K562 (cell line): ENCODE data around the gene PDE4A. TPM values are rescaled to one million over a fixed set of nuclear protein-coding genes. Genes with fewer than 3 reads are reported as not detected.

Experiments
- BCOR ChIP-seq: fragments of 450-650 bp; IDR thresholded peaks from 2 replicates; pipeline ENCODE4 v1.6.1; 2016
- CUX1 ChIP-seq: fragments of 200-800 bp; sonication (Bioruptor generic); IDR thresholded peaks from 2 replicates; pipeline ENCODE4 v1.6.1; 2016; ENCODE audit warnings: missing genetic modification characterization, missing compliant biosample characterization
- DDX20 ChIP-seq: fragments of 450-650 bp; IDR thresholded peaks from 2 replicates; pipeline ENCODE4 v1.6.1; 2016; ENCODE audit warnings: missing genetic modification characterization, low read depth, mild to moderate bottlenecking, missing compliant biosample characterization, moderate library complexity
- DLX4 ChIP-seq: fragments of 250-450 bp; sonication (Bioruptor Pico); IDR thresholded peaks from 2 replicates; pipeline ENCODE4 v1.6.1; 2021; ENCODE audit warnings: mild to moderate bottlenecking
- FOSL1 ChIP-seq: fragments of 200-800 bp; sonication (Bioruptor generic); conservative IDR thresholded peaks from 2 replicates; pipeline ENCODE4 v1.6.1; 2016; ENCODE audit warnings: missing genetic modification characterization, missing compliant biosample characterization
- FOXA1 ChIP-seq: fragments of 450-650 bp; IDR thresholded peaks from 2 replicates; pipeline ENCODE4 v1.6.1; 2016; ENCODE audit warnings: mild to moderate bottlenecking, borderline replicate concordance
- GTF2E2 ChIP-seq: fragments of 200-800 bp; sonication (Bioruptor generic); IDR thresholded peaks from 2 replicates; pipeline ENCODE4 v1.6.1; 2016; ENCODE audit warnings: missing genetic modification characterization, missing compliant biosample characterization
- MAFF ChIP-seq: IDR thresholded peaks from 2 replicates; pipeline ENCODE4 v1.6.1; 2012; ENCODE audit warnings: low read length, improper control_type of control experiment
- NFE2L1 ChIP-seq: fragments of 450-650 bp; IDR thresholded peaks from 2 replicates; pipeline ENCODE4 v1.6.1; 2016; ENCODE audit warnings: missing genetic modification characterization, low read depth, mild to moderate bottlenecking, missing compliant biosample characterization, moderate library complexity, borderline replicate concordance
- NFYB ChIP-seq: IDR thresholded peaks from 2 replicates; pipeline ENCODE4 v1.6.1; 2011; ENCODE audit warnings: mild to moderate bottlenecking, moderate library complexity; ENCODE audit not compliant: insufficient read length; ENCODE audit errors: extremely low read depth
- PRPF4 ChIP-seq: fragments of 200-400 bp; formaldehyde crosslinking; IDR thresholded peaks from one replicate; pipeline ENCODE4 v1.6.1; 2017; ENCODE audit warnings: low read length, low read depth, mild to moderate bottlenecking; ENCODE audit not compliant: insufficient read depth, poor library complexity, severe bottlenecking
- RBFOX2 ChIP-seq: fragments of 200-400 bp; formaldehyde crosslinking; IDR thresholded peaks from 2 replicates; pipeline ENCODE4 v1.6.1; 2017; ENCODE audit warnings: low read depth, mild to moderate bottlenecking, low read length, moderate library complexity
- SP1 ChIP-seq: sonication (generic); formaldehyde crosslinking; IDR thresholded peaks from 2 replicates; pipeline ENCODE4 v1.8.1; 2022; ENCODE audit warnings: mild to moderate bottlenecking, missing genetic modification reagents
- SUPT5H ChIP-seq: fragments of 450-650 bp; IDR thresholded peaks from 2 replicates; pipeline ENCODE4 v1.6.1; 2016
- ZC3H8 ChIP-seq: fragments of 450-650 bp; IDR thresholded peaks from 2 replicates; pipeline ENCODE4 v1.6.1; 2017
- ZNF165 ChIP-seq: fragments of 250-450 bp; sonication (Bioruptor Pico); IDR thresholded peaks from 2 replicates; pipeline ENCODE4 v1.4.0; 2020; ENCODE audit warnings: borderline replicate concordance
- ZNF398 ChIP-seq: fragments of 250-450 bp; sonication (Bioruptor Pico); IDR thresholded peaks from 2 replicates; pipeline ENCODE4 v1.8.0; 2021; ENCODE audit warnings: moderate library complexity, mild to moderate bottlenecking, inconsistent platforms
- ZNF766 ChIP-seq: fragments of 200-800 bp; sonication (Bioruptor generic); conservative IDR thresholded peaks from 2 replicates; pipeline ENCODE4 v1.6.1; 2016; ENCODE audit warnings: missing genetic modification characterization, missing compliant biosample characterization
- polyA plus RNA-seq, 8 experiments: library from polyadenylated mRNA; depleted of rRNA in 4 of 8; stranded (reverse) in 5 of 8; unstranded in 3 of 8; fragments of >200 nt; fragmentation: Nextera tagmentation in 2 of 8; fragmentation: Illumina TruSeq in 1 of 8; extraction: Ambion mirVana in 2 of 8; extraction: Trizol in 1 of 8; gene quantifications; 2 replicates each; pipeline versions ENCODE4 v1.2.1 to v1.2.3, GENCODE V29; 2011 to 2014; ENCODE audit warnings: inconsistent platforms in 1 of 8, missing spikeins in 1 of 8
- total RNA-seq, 7 experiments: library from RNA; depleted of rRNA in 6 of 7; stranded (reverse); fragments of >200 nt in 6 of 7; fragmentation: Illumina TruSeq in 2 of 7; extraction: Trizol in 2 of 7; gene quantifications; 2 replicates each; pipeline versions ENCODE4 v1.2.1 to v1.2.3, GENCODE V29; 2011 to 2021; ENCODE audit warnings: low replicate concordance in 1 of 7
- TF ChIP-seq, protein P1 (sequence below): fragments of 250-450 bp; sonication (Bioruptor Pico); IDR thresholded peaks from 2 replicates; pipeline ENCODE4 v1.4.0; 2020; ENCODE audit warnings: borderline replicate concordance

Gene PDE4A
- total and polyA plus RNA-seq, 9 of the 15 experiments (the other 6 are each of a cell fraction or from before 2014, with no cell fraction given): 0.66 to 26.9 (median 4.6) TPM

DNA sequence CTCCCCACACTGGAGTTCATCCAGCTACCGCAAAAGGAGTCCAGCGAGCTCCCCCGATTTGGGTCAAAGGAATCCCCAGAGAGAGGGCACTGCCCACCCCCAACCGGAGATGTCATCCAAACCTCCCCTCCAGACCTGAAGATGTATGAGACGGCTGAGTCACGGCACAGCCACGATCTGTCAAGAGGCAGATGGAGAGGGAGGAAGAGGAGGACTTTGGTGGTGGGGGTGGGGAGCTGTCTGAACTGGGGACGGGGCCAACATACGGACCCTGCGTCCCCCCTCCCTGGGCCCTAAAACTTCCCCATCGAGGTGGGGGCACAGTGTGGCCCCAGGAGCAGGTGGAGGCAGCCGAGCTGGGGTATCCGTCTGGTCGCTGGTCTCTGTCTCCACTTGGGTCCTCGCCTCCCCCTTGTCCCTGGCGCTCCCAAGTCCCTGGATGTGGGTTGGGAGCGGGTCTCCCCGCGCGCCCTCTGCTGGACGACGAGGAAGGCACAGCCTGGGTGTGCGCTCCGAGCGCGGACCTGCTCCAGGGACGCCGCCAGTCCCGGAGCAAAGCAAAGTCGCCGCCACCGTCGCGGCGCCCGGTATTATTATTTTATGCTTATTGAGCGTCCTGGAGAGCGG, 3.8 kb downstream of the PDE4A start (continued):
- TF ChIP-seq CUX1 (CRISPR knock-in tag) (no peak), ZNF398 (no peak), BCOR (no peak; the same call in none of the 2 replicates), ZNF766 (CRISPR knock-in tag) (no peak), RBFOX2 (peak; percentile 77), GTF2E2 (tag) (no peak), FOXA1 (no peak), ZC3H8 (no peak), PRPF4 (no peak), DDX20 (tag) (no peak), NFYB (no peak), MAFF (0 out of 2 replicates have a peak, but pooled peaks have one; percentile 18), NFE2L1 (tag) (no peak), FOSL1 (tag) (peak; percentile 39; the same call in 1 of the 2 replicates), DLX4 (no peak), SUPT5H (no peak), ZNF165 (no peak), SP1 (CRISPR knock-in tag) (peak; percentile 39; the same call in 1 of the 2 replicates)
- TF ChIP-seq, protein P1, sequence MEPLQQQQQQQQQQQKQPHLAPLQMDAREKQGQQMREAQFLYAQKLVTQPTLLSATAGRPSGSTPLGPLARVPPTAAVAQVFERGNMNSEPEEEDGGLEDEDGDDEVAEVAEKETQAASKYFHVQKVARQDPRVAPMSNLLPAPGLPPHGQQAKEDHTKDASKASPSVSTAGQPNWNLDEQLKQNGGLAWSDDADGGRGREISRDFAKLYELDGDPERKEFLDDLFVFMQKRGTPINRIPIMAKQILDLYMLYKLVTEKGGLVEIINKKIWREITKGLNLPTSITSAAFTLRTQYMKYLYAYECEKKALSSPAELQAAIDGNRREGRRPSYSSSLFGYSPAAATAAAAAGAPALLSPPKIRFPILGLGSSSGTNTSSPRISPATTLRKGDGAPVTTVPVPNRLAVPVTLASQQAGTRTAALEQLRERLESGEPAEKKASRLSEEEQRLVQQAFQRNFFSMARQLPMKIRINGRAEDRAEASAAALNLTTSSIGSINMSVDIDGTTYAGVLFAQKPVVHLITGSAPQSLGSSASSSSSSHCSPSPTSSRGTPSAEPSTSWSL (CRISPR knock-in tag): no peak
